A673 (cell line): Measurements from ENCODE around the gene NPTN. TPM values are rescaled to one million over a fixed set of nuclear protein-coding genes. Genes with fewer than 3 reads are reported as not detected.

Source experiments
- BruUV-seq: library from RNA; stranded (reverse); fragments of 400-500 nt; replicated peaks from 2 replicates; lab custom pipeline; 2021; lab: Mats Ljungman, UMichigan
- CTCF ChIA-PET: fragments of 300-600 bp; sonication (Branson Sonifier 250); formaldehyde crosslinking; loops from one replicate; lab custom pipeline; 2022; ENCODE audit warnings: antibody characterized with exemption; lab: Charles Lee
- POLR2A ChIA-PET: fragments of 300-600 bp; sonication (Branson Sonifier 250); formaldehyde crosslinking; loops from one replicate; lab custom pipeline; 2022; ENCODE audit warnings: antibody characterized with exemption; ENCODE audit not compliant: low non-redundant PET; lab: Charles Lee
- DNase-seq: peaks from one replicate; pipeline ENCODE4 v3.0.0-alpha.2; 2015; ENCODE audit warnings: low spot score
- H3K27ac ChIP-seq: fragments of 200-600 bp; sonication (generic); 2 replicates; pipeline ENCODE4 v1.5.1; 2016; ENCODE audit warnings: mixed run types, low read depth, mild to moderate bottlenecking, mixed read lengths, antibody characterized with exemption, low read length; ENCODE audit not compliant: poor library complexity, severe bottlenecking
- H3K27me3 ChIP-seq: fragments of 200-600 bp; sonication (generic); replicated peaks from 2 replicates; pipeline ENCODE4 v1.6.1; 2017; ENCODE audit warnings: mixed run types, low read depth, mild to moderate bottlenecking, mixed read lengths, antibody characterized with exemption, low read length; ENCODE audit not compliant: insufficient read depth, poor library complexity
- H3K36me3 ChIP-seq: fragments of 200-600 bp; sonication (generic); 2 replicates; pipeline ENCODE4 v1.6.1; 2016; ENCODE audit warnings: mixed run types, mild to moderate bottlenecking, mixed read lengths, antibody characterized with exemption, low read length; ENCODE audit not compliant: insufficient read depth, poor library complexity, severe bottlenecking
- H3K4me1 ChIP-seq: fragments of 200-600 bp; sonication (generic); 2 replicates; pipeline ENCODE4 v1.6.1; 2017; ENCODE audit warnings: mixed run types, mild to moderate bottlenecking, mixed read lengths, antibody characterized with exemption, low read length; ENCODE audit not compliant: insufficient read depth, poor library complexity, severe bottlenecking
- H3K4me3 ChIP-seq: fragments of 200-600 bp; sonication (generic); 2 replicates; pipeline ENCODE4 v1.5.1; 2016; ENCODE audit warnings: low read depth, mixed run types, mild to moderate bottlenecking, mixed read lengths, low read length; ENCODE audit not compliant: poor library complexity, severe bottlenecking
- H3K9me3 ChIP-seq: fragments of 200-600 bp; sonication (generic); 2 replicates; pipeline ENCODE4 v1.6.1; 2016; ENCODE audit warnings: mixed run types, low read depth, mild to moderate bottlenecking, mixed read lengths, antibody characterized with exemption, low read length; ENCODE audit not compliant: poor library complexity, severe bottlenecking
- EZH2 ChIP-seq: fragments of 200-600 bp; sonication (generic); IDR thresholded peaks from 2 replicates; pipeline ENCODE4 v1.6.1; 2017; ENCODE audit warnings: borderline replicate concordance, low read depth, mild to moderate bottlenecking, mixed read lengths, antibody characterized with exemption, low read length; ENCODE audit not compliant: poor library complexity, severe bottlenecking
- intact Hi-C: fragments of 100-400 bp; cut with micrococcal nuclease; formaldehyde crosslinking; loops from one replicate; pipeline ENCODE4 v1.10.0; 2022; ENCODE audit not compliant: unreplicated experiment
- total RNA-seq: library from RNA; stranded (reverse); gene quantifications from 2 replicates; pipeline ENCODE4 v1.2.3, GENCODE V29; 2021
- TF ChIP-seq, protein P1 (sequence below): fragments of 300-800, 200-600 bp; sonication (generic); conservative IDR thresholded peaks from 2 replicates; pipeline ENCODE4 v1.5.1; 2017; ENCODE audit warnings: low read depth, mild to moderate bottlenecking, antibody characterized with exemption, low read length, moderate library complexity, mixed read lengths

NPTN gene
- total RNA-seq, 1 experiment from 2014 or later = 101 TPM

GRCh38 chr15:73628102-73628501 lies 5.1 kb downstream of the NPTN start:
- Histone ChIP-seq H3K4me3 (no peak overlapping the region), H3K36me3 (no peaks in the 10 kb centered on the region), H3K27me3 (no peaks in the 10 kb centered on the region), H3K9me3 (no peaks in the 10 kb centered on the region), H3K4me1 (peaks cover 61% of the 10 kb centered on the region), H3K27ac (no peak overlapping the region)
- TF ChIP-seq, protein P1, sequence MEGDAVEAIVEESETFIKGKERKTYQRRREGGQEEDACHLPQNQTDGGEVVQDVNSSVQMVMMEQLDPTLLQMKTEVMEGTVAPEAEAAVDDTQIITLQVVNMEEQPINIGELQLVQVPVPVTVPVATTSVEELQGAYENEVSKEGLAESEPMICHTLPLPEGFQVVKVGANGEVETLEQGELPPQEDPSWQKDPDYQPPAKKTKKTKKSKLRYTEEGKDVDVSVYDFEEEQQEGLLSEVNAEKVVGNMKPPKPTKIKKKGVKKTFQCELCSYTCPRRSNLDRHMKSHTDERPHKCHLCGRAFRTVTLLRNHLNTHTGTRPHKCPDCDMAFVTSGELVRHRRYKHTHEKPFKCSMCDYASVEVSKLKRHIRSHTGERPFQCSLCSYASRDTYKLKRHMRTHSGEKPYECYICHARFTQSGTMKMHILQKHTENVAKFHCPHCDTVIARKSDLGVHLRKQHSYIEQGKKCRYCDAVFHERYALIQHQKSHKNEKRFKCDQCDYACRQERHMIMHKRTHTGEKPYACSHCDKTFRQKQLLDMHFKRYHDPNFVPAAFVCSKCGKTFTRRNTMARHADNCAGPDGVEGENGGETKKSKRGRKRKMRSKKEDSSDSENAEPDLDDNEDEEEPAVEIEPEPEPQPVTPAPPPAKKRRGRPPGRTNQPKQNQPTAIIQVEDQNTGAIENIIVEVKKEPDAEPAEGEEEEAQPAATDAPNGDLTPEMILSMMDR = no peak
- no peak for TF ChIP-seq EZH2
- intact Hi-C loops = no loop called here
- BruUV-seq = no TSS peak
- CTCF ChIA-PET = interaction anchor here (0.9 kb wide), 1 partner anchor 8 kb away, joined by 7 read pairs; no protein-coding TSS in a partner anchor
- POLR2A ChIA-PET = no interaction called here
- DNase-seq = no peak

GRCh38 chr15:73626072-73626471 lies 7.1 kb downstream of the NPTN start:
- H3K27me3 ChIP-seq = no peaks in the 10 kb centered on the region
- BruUV-seq = no TSS peak
- H3K4me3 ChIP-seq = no peak overlapping the region
- CTCF ChIA-PET = no interaction called here
- H3K36me3 ChIP-seq = no peaks in the 10 kb centered on the region
- H3K27ac ChIP-seq = no peak overlapping the region
- DNase-seq = no peak
- POLR2A ChIA-PET = no interaction called here
- TF ChIP-seq, protein P1 = no peak
- no peak for TF ChIP-seq EZH2
- H3K4me1 ChIP-seq = peaks cover 58% of the 10 kb centered on the region
- intact Hi-C loops = no loop called here
- H3K9me3 ChIP-seq = no peaks in the 10 kb centered on the region

DNA sequence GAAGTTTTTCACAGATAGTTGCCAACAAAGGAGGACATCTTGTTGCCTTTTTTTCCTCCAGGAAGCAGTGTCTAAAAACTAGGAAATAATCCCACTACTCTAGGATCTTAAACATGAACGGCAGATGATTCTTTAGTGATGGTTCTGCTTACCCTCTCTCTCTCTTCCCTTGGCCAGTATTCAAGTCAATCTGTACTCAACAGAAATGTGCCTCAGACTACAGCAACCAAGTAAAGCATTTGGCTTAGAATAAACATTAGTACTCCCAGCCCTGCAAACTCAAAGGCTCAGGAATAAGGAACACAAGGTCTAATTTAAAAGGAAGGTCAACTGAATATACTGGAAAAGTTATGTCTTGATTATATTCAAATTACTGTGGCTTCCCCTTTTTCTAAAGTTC lies 8.7 kb downstream of the NPTN start:
- BruUV-seq = no TSS peak
- CTCF ChIA-PET = no interaction called here
- no peak overlapping the region for H3K4me3 ChIP-seq
- H3K27ac ChIP-seq = no peak overlapping the region
- POLR2A ChIA-PET = no interaction called here
- intact Hi-C loops = no loop called here
- no peak for TF ChIP-seq EZH2
- TF ChIP-seq, protein P1 = no peak
- DNase-seq = no peak
- no peaks in the 10 kb centered on the region for H3K27me3 ChIP-seq
- no peaks in the 10 kb centered on the region for H3K36me3 ChIP-seq
- H3K4me1 ChIP-seq = peaks cover 50% of the 10 kb centered on the region
- H3K9me3 ChIP-seq = no peaks in the 10 kb centered on the region
